Measurements from ENCODE around the gene KDM3B. TPM values are rescaled to one million over a fixed set of nuclear protein-coding genes. Genes with fewer than 3 reads are reported as not detected.

Gene KDM3B
- polyA plus RNA-seq, 4 donors, result 67.9 to 103 (median 89.4) TPM

GRCh38 chr5:138448481-138449398 is 96.3 kb downstream of the KDM3B start:
- no peak for DNase-seq (ENCODE audit: low read depth in 4 of 4, low spot score in 3 of 4)

GRCh38 chr5:138449501-138450239 is 97.2 kb downstream of the KDM3B start:
- DNase-seq (ENCODE audit: low read depth in 4 of 4, low spot score in 3 of 4), result peak in 2 of 4 donors; percentile 62 to 73

GRCh38 chr5:138450971-138451370 is 98.5 kb downstream of the KDM3B start:
- no peak for DNase-seq (ENCODE audit: low read depth in 4 of 4, low spot score in 3 of 4)

GRCh38 chr5:138452720-138453119 is 100.2 kb downstream of the KDM3B start:
- no peak for DNase-seq (ENCODE audit: low read depth in 4 of 4, low spot score in 3 of 4)

GRCh38 chr5:138453590-138453989 is 101.1 kb downstream of the KDM3B start:
- no peak for DNase-seq (ENCODE audit: low read depth in 4 of 4, low spot score in 3 of 4)

- DNase-seq (ENCODE audit: low read depth in 4 of 4, low spot score in 3 of 4), result no peak
Observed at GRCh38 chr5:138454121-138454520, 101.6 kb downstream of the KDM3B start.

- DNase-seq (ENCODE audit: low read depth in 4 of 4, low spot score in 3 of 4), result no peak
Observed at GRCh38 chr5:138455232-138455930, 102.9 kb downstream of the KDM3B start.

GRCh38 chr5:138457531-138458275 is 105.2 kb downstream of the KDM3B start:
- no peak for DNase-seq (ENCODE audit: low read depth in 4 of 4, low spot score in 3 of 4)

GRCh38 chr5:138458384-138458783 is 105.9 kb downstream of the KDM3B start:
- DNase-seq (ENCODE audit: low read depth in 4 of 4, low spot score in 3 of 4), result no peak

GRCh38 chr5:138458856-138459255 is 106.4 kb downstream of the KDM3B start:
- DNase-seq (ENCODE audit: low read depth in 4 of 4, low spot score in 3 of 4), result no peak

GRCh38 chr5:138459311-138459933 is 106.9 kb downstream of the KDM3B start:
- DNase-seq (ENCODE audit: low read depth in 4 of 4, low spot score in 3 of 4), result no peak

GRCh38 chr5:138460032-138460693 is 107.7 kb downstream of the KDM3B start:
- no peak for DNase-seq (ENCODE audit: low read depth in 4 of 4, low spot score in 3 of 4)

- no peak for DNase-seq (ENCODE audit: low read depth in 4 of 4, low spot score in 3 of 4)
Observed at GRCh38 chr5:138461343-138462125, 109.0 kb downstream of the KDM3B start.

- no peak for DNase-seq (ENCODE audit: low read depth in 4 of 4, low spot score in 3 of 4)
Observed at GRCh38 chr5:138463419-138464007, 111.0 kb downstream of the KDM3B start.

GRCh38 chr5:138464008-138464387 is 111.5 kb downstream of the KDM3B start:
- DNase-seq (ENCODE audit: low read depth in 4 of 4, low spot score in 3 of 4), result peak; percentile 88 to 96 (median 94)

GRCh38 chr5:138464388-138465260 is 112.1 kb downstream of the KDM3B start:
- DNase-seq (ENCODE audit: low read depth in 4 of 4, low spot score in 3 of 4), result peak; percentile 97 to 99 (median 99)

All from left renal pelvis (tissue), 4 donors.